GM19328 (cell line): Measurements from ENCODE around the gene SFXN5.

Source experiments
- ATAC-seq: cut with Tn5 transposase; IDR thresholded peaks from one replicate; pipeline ENCODE4 v1.9.1; 2021; ENCODE audit warnings: mild to moderate bottlenecking, moderate library complexity; ENCODE audit not compliant: unreplicated experiment

SFXN5 gene

DNA sequence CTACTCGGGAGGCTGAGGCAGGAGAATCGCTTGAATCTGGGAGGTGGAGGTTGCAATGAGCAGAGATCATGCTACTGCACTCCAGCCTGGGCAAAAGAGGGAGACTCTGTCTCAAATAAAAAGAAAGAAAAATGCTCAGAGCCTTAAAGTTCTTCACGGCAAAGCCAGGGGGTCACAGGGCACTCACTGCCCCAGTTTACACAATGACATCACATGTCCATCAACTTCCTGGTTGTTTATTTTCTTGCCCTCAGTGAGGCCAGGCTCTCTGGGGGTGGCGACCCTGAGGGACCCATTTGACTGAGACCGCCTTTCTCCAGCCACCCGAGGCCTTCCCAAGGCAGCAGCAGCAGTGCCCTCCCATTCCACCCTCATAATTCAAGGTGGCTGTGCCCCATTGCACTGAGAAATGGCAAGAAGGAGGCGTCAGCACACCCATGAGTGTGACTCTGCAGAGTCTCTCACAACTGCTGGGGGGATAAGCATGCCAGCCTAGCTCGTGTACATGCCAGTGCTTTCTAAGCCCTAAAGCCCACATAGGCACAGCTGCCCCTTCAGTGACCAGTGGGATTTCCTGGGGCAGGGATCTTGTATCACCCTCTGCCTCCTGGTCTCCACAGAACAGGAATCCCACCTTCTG lies 50.0 kb downstream of the SFXN5 start:
- ATAC-seq, result no peak

DNA sequence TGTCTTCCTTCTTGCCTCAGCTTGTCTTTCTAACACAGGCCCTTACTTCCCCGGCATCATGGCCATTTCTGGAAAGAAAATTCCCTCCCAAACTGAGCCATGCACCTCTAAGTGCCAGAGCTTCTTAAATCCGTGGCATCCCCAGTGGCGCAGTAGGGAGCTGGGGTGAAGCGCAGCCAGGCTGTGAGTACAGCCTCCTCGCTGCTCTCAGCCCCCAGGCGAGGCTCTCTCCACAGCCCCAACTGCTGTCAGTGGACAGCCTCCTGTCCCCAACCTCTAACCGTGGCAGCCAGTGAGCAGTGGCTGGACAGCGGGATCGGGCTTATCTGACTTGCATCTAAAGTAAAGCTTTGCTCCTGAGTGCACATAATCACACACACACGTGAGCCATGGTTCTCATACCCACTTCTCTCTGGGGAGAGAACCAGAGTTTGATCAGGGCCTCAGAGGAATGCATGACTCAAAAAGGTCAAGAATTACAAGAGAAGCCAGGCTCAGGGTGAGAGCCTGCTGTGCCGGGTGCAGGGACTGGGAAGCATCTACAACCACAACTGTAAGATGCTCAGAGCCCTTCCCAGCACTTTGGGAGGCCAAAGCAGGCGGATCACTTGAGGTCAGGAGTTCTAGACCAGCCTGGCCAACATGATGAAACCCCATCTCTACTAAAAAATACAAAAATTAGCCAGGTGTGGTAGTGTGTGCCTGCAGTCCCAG lies 50.7 kb downstream of the SFXN5 start:
- no peak for ATAC-seq

DNA sequence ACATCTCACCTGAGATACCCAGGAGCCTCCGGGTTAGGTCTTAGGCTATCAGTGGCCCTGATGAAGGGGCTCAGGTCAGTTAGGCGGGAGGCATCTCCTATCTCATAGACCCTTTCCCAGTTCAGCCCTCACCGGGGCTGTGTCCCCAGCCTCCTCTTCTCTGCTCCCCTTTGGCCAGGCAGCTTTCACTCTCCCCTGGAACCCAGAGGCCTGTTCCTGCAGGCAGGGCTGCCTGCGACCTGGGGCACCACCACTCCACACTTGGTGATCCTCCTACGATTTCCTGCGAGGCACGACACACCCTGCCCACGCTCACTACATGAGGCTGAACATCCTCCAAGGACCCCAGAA lies 51.2 kb downstream of the SFXN5 start:
- no peak for ATAC-seq

DNA sequence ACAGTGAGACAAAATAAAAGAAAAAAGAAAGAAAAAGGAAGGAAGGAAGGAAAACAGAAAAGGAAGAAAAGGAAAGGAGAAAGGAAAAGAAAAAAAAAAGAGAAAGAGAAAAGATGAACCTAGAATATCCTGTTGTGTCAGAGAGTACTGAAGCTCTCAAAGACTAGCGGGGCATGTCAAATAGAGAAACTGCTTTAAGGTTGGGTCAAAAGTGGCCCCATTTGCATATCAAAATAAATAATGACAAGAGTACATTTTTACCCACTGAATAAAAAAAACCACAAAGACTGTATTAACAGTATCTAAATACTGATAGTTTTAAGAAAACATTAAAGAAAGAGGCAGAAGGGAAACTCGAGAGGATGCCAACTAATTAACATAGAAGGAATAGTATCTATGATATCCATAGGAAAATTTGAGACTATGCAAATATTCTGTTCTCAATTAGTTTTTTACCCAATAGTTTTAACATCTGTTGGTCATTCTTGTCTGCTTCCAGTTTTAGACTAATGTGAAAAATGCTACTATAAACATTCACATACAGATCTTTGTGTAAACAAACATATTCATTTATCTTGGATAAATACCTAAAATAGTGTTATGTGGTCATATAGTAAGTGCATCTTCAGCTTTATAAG lies 53.2 kb downstream of the SFXN5 start:
- ATAC-seq, result no peak

DNA sequence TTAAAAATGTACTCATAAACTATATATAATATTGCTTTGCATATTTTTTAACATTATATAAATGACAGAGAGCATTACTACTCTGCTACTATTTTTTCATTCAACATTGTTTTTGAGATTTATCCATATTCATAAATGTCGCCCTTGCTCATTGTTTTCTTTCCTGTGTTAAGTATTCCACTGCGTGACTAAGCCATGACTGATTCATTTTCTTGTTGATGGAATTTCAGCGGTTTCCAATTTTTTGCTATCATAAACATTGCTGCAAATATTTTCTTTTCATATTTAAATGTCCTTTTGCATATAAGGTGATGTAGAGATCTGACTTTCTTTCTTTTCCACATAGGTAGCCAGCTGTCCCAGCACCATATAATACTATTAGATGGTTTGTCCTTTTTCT lies 57.6 kb downstream of the SFXN5 start:
- ATAC-seq, result no peak

DNA sequence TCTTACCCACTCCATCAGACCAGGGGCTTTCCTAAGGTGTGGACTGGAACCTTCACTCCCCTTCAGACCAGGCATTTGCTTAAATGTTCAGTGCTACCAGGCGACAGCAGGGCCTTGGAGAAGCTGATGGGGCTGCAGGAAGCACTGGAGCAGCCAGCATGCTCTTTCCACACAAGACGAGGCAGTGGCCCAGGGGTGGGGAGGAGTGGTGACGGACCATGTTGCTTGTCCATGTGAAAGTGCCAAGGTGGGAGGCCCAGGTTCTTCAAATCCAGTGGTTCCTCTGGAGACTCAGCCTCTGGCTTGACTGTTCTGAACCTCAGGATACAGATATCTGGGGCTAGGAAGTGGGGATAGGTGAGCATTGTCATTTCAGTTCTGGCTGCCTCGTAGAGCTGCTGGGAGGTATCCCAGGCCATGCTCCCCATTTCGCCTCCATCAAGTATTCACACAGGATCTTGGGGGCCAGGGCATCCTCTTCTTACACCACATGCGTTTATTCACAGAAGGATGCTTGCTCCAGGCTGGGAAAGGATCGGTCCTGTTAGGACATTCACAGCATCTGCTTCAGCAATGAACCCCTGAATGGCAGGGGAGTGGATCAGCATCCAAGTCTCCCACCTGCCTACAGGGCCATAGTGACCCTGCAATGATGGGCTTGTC lies 62.2 kb downstream of the SFXN5 start:
- ATAC-seq, result no peak

DNA sequence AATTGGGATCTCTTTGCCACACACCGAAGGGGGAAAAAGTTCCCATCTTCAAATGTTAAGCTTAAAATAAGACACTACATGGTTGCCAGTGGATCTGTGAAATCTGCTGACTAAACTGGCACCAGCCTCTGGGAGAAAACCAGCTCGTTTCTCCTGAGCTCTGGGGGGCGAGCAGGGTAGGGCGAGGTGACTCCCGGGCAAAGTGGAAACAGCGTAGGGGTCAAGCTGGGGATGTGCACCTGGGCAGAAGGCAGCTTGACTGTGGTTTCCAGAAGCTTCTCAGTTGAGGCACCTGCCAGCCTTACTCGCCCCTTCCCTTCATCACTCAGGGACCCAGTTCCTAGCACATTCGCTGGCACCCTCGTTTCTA lies 62.8 kb downstream of the SFXN5 start:
- ATAC-seq, result no peak

DNA sequence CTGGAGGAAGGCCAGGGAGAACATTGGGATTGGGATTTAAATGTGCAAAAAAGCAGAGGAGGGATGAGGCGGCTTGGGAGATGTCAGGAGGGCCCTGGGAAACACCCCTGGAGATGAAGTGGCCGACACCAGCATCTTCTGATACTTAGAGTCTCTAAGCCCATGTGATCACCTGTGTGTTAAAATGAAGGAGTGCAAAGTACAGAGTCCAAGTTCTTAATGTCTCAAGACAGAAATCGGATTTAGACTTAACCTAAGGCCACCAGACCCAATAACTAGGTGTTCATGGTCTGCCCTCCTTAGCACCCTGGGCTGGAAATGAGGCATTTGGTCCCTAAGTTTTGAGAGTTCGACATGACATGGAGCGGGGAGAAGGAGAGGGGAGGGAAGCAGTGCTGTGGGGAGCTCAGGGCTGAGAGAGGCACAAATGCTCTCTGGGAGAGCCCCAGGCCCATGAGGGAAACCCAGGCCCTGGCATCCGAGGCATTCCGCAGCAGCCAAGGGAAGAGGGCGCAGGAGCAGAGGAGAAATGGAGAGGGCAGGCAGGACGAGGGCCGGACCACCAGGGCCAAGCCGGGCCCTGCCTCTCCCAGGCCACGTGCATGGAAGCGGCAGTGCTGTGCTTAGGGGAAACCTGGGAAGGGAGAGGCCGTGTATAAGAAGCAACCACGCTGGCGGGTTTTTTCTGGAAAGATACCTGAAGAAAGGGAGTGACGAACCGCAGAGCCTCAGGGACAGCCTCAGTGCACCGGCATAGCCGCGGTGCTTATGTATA lies 63.3 kb downstream of the SFXN5 start:
- ATAC-seq, result no peak

DNA sequence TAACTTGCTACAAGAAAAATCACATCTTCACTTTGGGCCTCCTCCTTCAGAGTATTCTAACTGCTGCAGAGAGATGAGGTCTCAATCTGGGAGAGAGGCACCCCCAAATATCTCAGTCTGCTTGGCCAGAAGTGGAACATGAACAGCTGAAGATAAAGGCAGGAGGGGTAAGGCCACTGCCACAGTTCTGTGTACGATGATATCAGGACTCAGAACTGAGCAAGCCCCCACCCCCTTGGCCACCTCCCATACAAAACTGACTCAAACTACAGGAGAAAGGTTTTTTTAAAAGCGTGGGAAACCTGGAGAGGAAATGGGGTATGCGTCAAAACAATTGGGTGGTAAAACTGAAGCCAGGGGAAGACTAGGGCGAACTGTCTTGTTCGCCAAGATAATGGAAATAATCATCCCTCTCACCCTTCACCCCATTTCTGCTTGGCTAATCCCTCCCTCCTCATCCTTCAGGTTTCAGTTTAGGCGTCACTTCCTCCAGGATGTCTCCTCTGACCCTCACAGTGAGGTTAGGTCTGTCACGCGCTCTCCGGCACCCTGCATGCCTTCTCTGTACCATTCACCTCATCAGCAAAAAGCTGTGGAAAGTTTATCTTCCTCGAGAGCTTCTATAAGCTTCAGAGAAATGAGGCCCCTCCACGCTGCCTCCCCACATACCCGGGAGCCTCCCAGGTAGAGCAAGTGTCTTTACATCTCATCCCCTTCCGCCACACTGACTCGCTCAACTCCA lies 64.4 kb downstream of the SFXN5 start:
- ATAC-seq, result no peak

DNA sequence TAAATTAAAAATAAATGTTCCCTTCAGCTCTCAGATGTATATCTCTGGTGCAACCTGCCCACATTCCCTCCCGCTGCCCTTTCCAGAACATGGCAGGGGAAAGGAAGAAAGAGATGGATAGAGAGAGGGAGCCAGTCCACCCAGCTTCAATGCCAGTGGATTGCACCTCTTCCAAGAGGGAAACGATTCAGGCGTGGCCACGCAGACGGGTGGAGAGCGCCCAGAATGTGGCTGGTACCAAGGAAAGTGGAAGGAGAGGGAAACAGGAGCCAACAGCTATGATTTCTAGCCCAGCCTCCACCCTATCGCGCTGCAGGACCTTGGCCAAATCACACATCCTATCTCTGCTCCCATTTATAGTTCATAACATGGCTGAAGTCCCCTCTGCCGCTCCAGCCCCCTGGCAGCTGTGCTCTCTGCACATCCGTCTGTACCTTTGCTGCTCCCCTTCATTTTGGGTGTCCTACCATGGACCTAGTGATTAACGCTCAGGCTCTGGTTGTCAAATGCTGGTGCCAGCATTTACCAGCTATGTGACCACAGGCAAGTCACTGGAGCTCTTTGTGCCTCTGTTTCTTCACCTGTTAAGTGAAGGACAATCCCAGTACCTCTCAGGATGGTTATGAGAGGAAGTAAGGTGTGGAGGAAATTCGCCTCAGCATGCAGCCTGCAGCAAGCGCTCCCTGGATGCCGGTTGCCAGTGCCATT lies 66.5 kb downstream of the SFXN5 start:
- ATAC-seq, result no peak

DNA sequence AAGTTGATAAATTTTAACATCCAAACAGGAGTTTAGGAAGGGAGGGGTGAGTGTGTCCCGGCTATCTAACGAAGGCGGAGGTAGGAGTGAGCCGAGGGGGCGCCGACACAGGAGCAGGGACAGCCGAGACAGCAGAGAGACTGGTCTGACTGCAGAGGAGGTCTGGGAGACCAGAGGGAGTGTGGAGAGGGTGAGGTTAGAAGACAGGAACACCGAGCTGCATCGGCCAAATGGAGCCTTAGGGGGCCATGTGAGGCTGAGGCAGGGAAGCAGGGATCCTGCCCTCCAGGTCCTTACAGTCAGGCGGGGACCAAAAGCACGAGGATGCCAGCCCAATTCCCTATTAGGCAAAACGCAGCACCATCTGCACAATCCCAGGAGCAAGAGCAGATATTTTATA lies 67.0 kb downstream of the SFXN5 start:
- ATAC-seq, result no peak

DNA sequence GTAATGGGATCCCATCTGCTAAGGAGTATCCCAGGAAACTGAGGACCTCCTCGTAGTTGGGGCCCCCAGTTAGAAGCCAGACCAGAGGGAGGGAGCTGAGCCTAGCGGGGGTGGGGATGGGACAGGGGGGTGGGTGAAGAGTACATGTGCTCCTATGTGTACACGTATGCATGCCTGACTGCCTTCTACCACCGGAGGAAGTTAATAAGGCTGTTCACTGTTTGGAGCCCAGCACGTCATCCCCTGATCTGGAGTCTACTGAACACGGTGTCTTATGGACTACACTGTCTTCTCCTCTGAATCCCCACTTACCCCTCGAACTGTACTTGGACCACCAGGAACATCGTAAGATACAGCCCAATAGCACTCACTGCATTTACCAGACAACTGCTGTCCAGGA lies 68.5 kb downstream of the SFXN5 start:
- ATAC-seq, result no peak

DNA sequence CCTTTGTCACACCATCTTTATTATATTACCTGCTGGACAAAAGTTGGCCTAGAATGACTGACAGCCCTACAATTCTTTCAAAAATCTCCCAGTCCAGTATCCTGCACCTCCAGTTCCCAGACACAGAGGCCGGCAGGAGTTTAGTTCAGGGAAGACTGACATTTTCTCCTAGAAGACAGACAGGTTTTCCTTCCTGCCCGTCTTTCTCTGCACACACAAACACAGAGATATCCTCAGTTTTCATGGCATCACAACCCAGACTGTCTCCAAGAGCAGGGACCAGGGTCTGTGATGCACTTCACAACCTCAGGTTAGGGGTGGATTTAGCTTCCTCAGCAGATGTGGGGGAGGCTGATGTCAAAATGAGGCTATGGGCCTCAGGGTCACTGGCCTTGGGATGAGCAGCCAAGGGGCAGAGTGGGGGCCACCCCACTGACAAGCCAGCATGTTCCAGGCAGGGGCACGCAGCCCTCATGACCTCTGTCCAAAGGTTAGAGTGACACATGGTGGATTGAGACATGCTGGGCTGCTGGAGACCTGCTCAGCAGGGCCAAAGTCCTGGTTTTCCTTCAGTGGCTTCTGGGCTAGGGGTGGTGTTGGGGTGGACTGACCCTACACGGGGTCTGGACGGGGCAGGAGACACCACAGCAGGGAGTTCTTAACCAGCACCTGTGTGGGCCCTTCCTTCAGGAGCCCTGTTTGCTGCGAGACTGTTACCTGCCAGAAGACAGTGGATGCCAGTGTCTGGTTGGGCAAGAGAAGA lies 70.5 kb downstream of the SFXN5 start:
- ATAC-seq, result no peak

DNA sequence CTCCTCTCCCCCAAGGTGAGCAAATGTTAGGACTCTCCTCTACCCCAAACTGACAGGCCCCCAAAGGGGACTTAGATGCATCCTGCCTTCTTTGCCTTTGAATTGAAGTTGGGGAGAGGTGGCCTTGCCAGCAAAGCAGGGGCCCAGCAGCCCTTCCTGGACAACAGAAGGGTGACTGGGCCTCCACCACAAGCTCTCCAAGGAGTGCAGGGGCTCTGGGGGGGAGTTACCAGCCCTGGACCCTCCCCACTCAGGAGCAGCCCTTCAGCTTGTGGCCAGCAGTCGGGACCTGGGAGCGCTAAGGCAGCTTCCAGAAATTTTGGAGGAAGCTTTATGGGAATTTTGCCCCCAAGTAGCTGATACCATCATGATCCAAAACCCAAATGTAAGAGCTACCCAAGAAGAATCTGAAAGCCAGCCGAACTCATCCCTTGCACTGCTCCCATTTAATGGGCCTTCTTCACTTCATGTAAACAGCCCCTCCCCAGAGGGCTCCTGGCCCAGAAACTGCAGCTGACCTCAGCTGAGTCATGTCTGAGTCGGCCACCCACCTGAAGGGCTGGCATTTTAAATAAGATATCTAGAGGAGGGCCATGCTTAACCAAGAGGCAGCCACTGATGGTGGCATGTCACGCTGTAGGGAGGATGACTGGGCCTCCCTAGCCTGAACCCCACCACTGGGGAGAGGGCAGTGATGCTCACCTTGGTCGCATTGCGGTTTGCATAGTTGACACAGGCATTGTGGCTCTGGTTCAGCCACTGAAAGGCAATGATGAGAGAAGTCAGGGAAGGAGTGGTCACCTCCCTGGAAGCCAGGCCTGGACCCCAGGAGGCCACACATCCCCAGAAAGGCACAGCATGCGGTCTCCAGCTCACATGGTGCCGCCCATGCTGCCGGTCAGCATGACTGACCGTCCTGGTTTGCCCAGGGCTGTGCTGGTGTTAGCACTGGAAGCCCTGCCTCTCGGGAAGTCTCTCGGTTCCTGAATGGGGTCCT lies 71.5 kb downstream of the SFXN5 start:
- no peak for ATAC-seq

DNA sequence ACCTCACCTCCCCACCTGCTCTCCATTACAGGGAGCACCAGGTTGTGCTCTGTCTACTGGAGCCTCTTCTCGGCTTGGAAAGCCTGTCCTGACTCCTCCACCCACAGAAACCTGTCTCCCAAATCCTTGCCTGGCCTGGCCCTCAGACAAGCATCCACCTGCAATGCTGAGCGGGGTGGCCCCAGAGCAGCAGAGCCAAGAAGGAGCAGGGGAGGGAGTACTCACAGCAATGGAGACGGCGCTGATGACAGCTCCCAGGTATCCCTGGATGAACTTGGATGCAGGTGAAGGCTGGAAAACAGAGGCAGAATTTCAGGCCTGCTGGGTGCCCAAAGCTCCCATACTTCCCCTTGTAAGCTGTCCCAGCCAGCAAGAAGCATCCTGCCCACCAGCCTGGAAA lies 72.8 kb downstream of the SFXN5 start:
- ATAC-seq, result no peak

DNA sequence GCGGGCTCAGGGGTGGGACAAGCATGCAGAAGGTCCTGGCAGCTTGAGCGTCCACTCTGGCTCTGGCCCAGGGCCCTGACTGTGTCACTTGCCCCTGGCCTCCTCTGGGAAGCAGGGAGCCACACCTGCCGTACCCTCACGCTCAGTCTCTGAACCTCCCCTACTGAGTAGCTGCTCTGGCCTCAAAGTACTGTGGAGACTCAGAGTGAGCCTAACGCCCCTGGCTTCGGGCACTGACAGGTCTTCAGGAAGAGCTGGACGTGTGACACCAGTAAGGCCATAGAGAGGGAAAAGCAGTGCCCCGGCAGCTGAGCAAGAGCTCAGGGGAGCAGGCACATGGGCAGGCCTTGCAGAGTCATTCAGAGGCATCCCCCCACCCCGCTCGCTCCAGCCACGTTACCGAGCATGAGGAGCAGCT lies 73.3 kb downstream of the SFXN5 start:
- ATAC-seq, result no peak

DNA sequence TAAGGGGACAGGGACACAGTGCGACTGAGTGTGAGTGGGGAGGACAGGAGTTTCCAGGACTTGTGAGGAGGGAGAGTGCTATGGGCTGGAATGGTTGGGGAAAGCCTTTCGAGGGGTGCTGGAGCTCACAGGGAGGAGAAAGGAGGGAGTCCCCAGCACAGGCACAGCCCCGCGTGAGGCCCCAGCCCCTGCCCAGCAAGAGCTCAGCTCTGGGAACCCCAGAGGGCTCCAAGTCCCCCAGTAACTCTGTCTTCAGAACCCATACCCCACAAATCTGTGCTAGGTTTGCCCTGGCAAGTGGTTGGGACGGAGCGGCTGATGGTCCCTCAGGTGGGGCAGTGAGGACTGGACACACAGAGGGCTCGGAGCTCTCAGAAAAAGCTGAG lies 75.4 kb downstream of the SFXN5 start:
- no peak for ATAC-seq
